Posterior cingulate gyrus (tissue), 11 donors: ENCODE measurements around the gene MCTP1.
"Not testable (repeated sequence)": the region's sequence is repeated elsewhere in the genome, so short reads cannot be mapped to it uniquely, and the experiment has no call there.

Source experiments
- DNase-seq, 10 donors: peaks; one replicate each; pipeline versions ENCODE4 v3.0.0 to v3.0.0-alpha.2; 2020 to 2021; ENCODE audit warnings: mixed read lengths in 3 of 10
- intact Hi-C: fragments of 100-400 bp; cut with DNase I; formaldehyde crosslinking; loops from one replicate; pipeline ENCODE4 v1.15.1; 2023

Gene MCTP1

DNA sequence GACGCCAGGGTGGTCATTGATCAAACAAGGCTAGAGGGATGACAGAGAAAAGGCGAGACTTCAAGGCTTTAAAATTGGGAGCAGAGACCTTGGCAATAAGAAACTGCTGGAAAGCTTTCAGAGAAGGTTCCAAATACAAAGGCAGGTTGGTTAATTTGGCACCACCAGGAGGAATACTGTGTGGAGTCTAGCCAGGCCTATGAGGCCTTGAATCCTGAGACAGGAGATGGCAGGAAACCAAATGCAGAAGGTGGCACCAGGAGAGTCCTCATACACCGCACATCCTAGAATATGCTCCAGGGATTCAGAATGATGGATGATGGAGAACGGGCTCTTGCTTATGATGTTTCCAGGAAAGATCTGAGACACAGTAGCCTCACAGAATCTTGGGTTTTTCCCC lies 90.0 kb downstream of the MCTP1 start:
- intact Hi-C loops: no loop called here
- no peak for DNase-seq

DNA sequence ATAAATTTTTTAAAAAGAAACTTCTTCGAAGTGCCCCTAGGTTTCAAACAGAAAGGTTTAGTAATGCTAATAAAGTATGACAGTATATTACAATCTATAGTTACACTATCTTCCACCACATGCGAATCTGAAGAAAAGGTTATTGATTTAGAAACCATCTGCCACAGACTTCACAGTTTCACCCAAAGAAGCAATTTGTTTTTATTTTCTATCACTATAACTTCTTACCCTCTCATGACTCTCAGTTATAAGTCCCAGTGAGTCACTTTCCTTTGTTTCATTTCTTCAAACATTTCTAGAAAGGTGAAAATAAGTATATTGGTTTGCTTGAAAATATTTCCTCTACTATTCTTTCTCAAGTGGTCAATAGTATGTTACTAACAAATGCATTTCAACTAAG lies 93.6 kb downstream of the MCTP1 start:
- no peak for DNase-seq
- intact Hi-C loops: no loop called here

DNA sequence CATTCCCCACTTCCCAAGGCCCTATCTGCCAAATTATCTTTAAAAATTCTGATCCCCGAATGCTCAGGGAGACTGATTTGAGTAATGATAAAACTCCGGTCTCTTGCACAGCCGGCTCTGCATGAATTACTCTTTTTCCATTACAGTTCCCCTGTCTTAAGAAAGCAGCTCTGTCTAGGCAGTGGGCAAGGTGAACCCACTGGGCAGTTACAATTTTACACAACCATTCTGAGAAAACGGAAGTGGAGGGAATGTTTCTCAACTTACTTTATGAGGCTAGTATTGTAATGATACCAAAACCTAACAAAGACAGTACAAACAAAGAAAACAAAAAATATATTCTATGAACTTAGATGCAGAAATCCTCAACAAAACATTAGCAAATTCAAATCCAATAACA lies 100.0 kb downstream of the MCTP1 start:
- no peak for DNase-seq
- intact Hi-C loops: no loop called here

DNA sequence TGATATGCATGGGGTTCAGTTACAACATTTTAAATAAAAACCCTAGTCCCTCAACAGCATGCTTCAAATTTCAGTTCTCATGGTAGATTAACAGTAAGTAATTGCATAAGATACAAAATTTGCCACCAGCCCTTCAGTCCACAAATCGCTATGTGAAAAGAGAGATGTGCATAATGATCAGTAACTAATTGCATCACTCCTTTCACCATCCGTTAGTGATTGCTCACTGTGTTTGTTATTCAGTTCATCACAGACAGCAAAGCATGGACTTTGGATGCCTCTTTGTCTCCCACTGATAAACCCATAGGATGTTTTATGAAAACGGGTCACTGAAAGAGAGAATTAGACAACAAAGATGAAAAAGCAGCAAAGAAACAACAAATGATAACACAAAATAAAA lies 103.2 kb downstream of the MCTP1 start:
- DNase-seq: no peak
- intact Hi-C loops: no loop called here

DNA sequence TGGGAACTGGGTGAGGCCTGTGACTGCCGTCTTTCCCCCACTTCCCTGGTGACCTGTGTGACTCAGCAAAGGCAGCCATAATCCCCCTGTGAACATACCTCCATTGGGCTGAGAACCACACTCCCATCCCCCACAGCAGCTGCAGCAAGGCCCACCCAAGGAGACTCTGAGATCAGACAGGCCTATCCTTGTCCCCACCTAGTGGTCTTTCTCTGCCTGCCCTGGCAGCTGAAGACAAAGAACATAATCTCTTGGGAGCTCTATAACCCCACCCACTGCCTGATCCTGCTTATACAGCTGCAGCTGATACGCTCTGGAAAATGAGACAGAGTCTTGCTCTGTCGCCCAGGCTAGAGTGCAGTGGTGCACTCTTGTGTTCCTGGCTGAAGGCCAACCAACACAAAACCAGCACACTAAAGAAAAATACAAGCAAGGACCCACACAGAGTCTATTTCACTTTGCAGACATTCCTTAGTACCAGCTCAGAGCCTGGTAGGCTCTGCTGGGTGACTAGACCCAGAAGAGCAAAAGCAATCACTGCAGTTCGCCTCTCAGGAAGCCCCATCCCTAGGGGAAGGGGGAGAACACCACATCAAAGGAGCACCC lies 106.7 kb downstream of the MCTP1 start:
- peak in 1 of 10 donors; percentile 63 for DNase-seq
- intact Hi-C loops: no loop called here

DNA sequence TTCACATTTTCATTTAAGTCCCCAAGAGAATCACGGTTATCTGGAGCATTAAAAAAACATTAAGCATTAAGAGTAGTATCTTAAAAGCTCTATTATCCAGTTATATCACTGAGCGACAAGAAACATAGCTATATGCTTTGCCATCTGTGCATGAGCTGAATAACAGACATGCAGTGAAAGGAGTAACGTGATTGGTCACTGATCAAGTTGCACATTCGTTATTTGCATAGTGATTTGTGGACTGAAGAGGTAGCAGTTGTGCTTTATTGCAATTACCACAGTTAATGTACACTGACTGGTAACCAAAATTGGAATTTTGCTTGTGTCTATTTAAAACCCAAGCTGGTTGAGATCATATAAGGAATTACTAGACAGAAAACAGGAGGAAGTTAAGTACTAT lies 107.4 kb downstream of the MCTP1 start:
- intact Hi-C loops: no loop called here
- DNase-seq: no peak

DNA sequence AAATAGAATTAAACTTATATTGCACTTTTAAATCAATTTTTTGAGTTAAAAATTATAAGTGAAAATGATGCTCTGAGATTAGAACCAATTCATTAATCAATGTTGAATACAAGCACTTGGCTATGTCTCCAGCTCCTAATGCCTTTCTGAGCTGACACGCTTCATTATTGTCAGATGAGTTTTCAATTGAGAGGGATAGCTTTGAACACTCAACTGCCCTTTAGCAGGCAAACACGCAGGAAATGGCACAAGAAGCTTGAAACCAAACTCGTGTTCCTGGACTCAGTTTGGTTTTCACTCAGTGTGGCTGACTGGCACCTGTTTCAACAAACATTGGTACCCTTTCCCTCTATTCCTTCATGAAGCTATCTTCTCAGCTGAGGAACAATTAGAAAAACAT lies 109.8 kb downstream of the MCTP1 start:
- intact Hi-C loops: no loop called here
- DNase-seq: no peak

DNA sequence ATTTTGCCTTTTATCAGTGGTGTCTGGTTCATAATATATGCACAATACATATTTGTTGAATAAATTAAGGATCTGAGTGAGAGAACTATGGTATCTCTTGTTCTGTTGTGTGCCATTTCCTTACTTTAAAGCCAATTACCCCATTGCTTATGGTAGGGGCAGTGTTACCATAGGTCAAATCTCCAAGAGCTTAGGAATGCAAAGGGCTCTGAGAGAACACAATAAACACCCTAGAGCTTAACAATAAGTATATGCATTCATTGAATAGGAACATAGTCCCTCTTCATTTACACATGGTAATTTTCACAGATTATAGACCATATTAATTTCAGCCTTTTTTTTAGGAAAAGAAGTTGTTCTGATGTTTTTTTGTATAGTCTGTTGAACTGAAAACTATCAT lies 112.2 kb downstream of the MCTP1 start:
- no peak for DNase-seq
- intact Hi-C loops: no loop called here

DNA sequence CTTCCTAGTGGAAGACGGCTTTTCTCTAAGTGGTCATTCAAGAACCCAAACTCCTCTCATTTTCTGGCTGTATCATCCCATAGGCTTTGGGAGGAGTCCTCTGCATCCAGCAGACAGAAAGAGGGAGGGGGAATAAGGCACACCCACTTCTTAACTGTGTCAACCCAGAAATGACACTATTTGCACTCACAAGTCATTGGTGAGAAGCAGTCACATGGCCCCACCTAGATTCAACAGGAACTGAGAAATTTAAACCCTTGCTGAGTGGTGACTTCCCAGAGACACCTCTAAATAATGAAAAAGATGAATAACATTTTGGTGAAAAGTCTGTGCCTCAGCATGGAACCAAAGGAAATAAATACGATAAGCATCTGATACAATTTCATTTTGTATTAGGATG lies 120.0 kb downstream of the MCTP1 start:
- intact Hi-C loops: no loop called here
- no peak for DNase-seq

DNA sequence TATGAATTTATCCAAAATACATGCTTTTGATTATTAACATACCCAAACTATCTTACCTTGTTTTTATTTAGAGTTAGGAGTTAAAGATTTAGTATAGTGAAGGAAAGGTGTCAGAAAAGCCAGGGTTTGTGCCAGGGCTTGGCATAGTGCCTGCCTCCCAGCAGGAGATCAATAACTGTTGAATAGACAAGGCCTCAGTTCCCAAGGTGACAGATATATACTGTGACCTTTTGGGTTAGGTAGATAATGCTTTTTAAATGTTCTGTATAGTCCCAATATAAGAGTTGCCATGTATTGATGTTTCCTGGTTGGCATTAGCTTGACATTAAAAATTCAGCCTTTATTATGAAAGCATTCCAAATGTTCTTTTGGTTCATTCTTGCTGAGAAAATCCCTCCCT lies 121.8 kb downstream of the MCTP1 start:
- no peak for DNase-seq
- intact Hi-C loops: no loop called here

DNA sequence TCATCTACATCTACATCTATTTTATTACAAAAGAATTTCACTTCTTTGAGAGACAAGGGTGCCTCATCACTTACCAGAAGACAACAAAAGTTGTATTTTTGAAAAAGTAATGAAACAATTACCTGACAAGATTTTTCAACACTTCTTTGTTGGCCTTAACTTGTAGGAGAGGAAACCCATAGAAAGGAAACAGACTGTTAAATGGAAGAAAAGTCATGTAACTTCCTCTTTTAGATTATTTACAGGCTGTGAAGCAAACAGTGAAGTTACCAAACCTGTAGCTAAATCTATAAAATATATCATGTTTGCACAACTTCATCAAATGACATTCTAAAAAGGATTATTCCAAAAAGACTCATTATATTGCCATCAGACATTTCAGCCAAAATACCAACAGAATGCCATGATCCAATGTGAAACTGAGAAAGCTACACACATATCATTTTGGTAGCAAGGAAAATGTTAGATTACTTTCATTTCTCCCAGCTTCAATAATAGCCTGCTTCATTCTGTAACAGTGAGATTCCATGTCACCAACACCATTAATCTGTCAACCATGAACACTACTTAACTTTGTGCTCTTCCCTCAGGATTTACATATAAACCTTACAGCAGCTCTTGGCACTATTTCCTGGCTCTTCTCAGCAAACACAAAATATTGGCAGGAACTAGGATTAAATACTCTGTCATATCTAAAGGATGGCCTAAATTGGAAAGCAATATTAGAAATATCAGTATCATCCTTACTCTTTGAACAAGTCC lies 122.5 kb downstream of the MCTP1 start:
- no peak for DNase-seq
- intact Hi-C loops: no loop called here

DNA sequence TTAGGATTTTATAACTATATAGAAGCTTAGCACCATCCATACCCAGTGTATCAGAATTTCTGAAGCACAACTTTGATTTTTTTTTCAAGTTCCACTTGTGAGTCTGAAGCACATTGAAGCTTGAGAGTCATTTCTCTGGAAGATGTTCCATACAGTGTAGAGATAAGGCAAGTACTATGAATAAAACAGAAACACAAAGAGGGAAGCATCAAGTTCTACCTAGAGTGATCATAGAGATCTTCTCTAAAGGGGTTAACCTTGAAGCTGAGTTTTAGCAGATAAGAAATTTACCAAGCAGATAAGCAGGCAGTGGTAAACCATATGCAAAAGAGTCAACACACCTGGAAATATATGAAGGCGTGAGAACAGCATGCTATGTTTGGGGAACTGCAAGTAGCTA lies 125.3 kb downstream of the MCTP1 start:
- intact Hi-C loops: no loop called here
- DNase-seq: no peak

DNA sequence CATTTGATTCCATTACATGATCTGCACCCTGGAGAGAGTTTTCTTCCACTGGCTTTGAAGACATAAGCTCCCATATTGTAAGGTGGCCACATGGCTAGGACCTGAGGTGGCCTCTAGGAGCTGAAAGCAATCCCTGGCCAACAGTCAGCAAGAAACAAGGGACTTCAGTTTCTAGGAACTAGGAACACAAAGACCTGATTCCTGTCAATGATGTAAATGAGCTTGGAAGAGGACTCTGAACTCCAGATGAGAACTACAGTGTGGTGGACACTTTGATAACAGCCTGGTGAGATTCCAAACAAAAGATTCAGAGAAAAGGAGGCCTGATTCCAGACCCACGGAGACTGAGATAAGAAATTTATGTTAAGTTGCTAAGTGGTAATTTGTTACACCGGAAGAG lies 129.0 kb downstream of the MCTP1 start:
- intact Hi-C loops: no loop called here
- DNase-seq: no peak

DNA sequence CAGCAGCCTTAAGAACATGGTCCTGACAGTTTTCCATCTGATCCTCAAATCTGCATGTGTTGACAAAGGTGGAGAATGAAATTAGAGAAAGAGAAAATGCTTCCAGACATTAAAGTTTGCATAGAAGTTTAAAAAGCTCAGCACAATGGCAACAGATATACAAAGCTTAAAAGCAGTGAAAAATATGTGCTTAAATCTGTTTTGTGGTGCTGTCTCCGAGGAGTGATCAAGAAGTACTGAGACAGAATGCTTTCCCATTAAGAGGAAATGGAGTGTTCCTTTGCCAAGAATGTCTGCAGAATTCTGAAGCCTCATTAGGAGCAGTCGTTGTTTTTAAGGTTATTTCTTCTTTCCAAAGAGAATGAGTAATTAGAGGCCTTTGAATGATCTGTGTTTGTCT lies 131.4 kb downstream of the MCTP1 start:
- DNase-seq: no peak
- intact Hi-C loops: no loop called here

DNA sequence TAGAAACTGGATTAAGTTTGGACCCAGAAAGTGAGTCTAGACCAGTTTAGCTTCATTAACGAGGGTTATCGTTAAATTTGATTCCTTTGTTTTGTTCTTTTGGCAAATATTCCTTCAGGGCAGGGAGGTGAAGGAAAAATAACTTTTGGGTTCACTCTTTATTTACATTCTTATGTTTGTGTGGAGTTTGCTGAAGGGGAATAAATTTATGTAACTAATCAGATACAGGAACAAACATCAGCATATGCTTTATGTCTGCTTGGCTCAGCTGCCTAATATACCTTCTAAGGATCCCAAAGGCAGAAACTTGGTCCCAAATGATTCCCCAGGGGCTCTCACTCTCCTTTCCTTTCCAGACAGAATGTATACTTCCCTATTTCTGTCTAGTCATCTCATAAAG lies 132.4 kb downstream of the MCTP1 start:
- DNase-seq: no peak
- intact Hi-C loops: no loop called here

DNA sequence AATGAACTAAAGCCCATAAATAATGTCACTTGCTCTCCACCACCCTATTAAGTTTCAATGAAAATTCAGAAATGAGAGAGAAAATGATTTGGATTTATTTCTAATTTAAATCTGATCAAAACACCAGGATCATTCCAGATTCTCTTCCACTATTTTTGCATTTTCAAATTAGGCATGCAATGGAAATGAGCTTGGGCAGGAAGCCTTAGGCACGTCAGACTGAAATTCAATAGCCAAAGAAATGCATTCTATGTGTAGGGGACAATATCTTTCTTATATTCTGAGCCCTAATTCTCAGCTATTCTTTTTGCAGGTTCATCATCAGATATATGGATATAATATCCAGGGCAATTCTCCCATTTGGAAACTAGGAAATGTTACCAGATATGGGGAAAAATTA lies 132.8 kb downstream of the MCTP1 start:
- no peak for DNase-seq
- intact Hi-C loops: no loop called here

DNA sequence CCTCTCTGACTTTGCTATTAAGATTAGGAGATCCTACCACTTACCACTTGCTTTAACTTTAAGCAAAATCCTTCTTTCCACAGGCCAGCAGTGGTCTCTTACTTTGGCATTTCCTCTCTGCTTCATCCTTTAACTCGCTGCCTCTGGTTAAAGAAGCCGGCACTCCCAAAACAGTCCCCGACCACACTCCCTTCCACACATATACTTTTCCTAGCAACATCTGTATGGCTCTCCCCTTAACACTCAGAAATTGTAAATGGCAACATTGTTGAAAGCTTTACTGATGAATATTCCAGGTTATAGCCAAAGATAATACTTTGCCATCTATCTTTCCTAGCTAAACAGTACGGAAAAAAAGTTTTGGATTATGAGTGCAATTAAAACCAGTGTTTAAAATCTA lies 133.2 kb downstream of the MCTP1 start:
- no peak for DNase-seq
- intact Hi-C loops: no loop called here

DNA sequence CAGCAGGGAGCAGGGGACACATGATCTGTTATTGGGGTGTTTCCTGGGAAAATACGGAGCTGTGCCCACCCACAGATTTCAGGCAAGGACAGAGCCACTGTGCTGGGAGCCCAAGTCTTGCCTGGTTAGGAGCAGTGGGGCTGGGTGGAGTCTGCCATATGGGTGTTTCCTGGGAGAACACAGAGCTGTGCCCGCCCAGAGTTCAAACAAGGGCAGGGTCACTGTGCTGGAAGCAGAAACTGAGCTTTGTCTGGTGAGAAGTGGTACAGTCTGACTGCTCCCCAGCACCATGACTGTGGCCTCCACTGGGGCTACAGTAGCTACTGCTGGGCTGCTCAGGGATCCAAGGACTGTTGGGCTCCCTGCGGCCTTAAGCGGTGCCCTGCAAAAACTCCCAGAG lies 135.5 kb downstream of the MCTP1 start:
- intact Hi-C loops: no loop called here
- no peak for DNase-seq

DNA sequence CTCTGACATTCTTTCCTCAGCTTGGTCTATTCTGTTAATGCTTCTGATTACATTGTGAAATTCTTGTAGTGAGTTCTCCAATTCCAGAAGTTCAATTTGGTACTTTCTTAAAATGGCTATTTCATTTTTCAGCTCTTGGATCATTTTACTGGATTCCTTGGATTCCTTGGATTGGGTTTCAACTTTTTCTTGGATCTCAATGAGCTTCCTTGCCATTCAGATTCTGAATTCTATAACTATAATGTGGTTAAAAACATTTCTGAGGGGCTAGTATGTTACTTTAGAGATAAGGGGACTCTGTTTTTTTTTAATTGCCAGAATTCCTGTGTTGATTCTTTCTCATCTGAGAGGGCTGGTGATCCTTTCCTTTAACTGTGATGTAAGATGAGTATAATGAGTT lies 136.4 kb downstream of the MCTP1 start:
- intact Hi-C loops: no loop called here
- DNase-seq: no peak

DNA sequence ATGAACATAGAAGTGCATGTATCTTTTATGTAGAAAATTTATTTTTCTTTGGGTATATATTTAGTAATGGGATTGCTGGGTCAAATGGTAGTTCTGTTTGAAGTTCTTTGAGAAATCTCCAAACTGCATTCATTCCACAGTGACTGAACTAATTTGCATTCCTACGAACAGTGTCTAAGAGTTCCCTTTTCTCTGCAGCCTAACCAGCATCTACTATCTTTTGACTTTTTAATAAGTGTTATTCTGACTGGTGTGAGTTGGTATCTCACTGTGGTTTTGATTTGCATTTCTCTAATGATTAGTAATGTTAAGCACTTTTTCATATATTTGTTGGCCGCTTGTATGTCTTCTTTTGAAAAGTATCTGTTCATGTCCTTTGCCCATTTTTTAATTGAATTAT lies 141.0 kb downstream of the MCTP1 start:
- intact Hi-C loops, DNase-seq: not testable (repeated sequence)

DNA sequence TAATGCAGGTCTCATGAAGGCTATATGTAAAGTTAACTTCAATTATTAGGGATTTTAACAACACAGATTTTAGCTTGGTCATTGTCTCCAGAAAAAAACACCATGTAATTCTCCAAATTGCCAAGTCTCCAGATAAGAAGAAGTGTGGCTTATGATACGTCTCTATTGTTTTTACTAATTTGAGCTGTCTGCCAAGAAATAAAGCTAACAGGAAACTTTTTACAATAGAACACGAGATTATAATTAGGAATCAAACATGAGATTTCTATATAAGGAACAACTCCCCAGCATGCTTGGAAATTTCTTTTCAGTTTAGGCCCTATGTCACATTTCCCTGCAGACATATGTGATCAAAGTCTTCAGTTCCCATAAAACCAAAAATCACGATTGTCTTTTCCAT lies 142.7 kb downstream of the MCTP1 start:
- intact Hi-C loops: no loop called here
- no peak for DNase-seq

DNA sequence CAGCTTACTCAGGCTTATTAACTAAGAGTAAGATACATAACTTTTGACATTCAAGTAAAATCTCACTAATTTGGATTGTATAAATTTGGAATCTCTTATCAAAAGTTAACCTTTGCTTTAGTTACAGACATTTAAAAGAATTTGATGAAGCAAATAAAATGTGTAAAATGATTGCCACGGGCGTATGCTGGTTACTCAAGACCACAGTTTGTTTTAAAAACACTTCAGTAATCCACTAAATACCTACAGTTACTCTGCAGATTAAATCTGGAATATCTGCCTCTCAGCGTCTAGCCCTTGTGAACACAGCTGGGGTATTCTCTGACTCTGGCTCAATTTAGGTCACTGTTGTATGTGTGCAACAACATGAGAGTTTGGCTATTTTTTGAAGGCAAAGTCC lies 143.8 kb downstream of the MCTP1 start:
- intact Hi-C loops: no loop called here
- no peak for DNase-seq

DNA sequence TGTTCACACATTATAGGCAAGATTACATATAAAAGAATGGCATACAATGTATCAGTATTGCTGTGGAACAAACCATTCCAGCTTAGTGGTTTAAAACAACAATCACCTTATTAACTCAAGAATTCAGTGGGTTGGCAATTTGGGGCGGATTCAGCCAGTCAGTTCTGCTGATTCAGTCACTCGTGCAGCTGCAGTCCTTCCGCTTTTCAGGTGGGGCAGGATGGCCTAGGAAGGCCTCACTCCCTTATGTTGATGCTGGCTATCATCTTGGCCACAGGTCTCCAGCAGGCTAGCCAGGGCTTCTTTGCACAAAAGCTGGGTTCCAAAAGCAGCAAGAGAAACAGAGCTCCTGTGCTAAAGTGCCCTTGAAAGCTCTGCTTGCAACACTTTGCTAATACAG lies 150.6 kb downstream of the MCTP1 start:
- intact Hi-C loops: no loop called here
- peak in 1 of 10 donors; percentile 32 for DNase-seq
